ENCODE data around the gene TECTA. TPM values are rescaled to one million over a fixed set of nuclear protein-coding genes. Genes with fewer than 3 reads are reported as not detected.

Gene TECTA
- total RNA-seq, 4 donors from 2014 or later: 1.3 to 6.4 (median 3.3) TPM

DNA sequence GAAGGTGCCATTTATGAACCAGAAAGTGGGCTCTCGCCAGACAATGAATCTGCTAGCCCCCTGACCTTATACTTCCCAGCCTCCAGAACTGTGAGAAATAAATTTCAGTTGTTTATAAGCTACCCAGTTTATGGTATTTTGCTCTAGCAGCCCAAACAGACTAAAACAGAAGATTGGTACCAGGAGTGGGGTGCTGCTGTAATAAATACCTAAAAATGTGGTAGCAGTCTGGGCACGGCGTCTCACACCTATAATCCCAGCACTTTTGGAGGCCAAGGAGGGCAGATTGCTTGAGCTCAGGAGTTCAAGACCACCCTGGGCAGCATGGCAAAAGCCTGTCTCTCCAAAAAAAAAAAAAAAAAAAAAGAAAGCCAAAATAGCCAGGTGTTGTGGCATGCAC lies 21.3 kb downstream of the TECTA start:
- H3K36me3 ChIP-seq: no peaks in the 10 kb centered on the region
- no peaks in the 10 kb centered on the region for H3K9me3 ChIP-seq
- 94 to 100% methylated on average over 3 of the region's 3 CpGs for WGBS, 2 donors
- H3K4me3 ChIP-seq (replicated peaks in 1 of 3): no peak overlapping the region
- TF ChIP-seq, protein P1, sequence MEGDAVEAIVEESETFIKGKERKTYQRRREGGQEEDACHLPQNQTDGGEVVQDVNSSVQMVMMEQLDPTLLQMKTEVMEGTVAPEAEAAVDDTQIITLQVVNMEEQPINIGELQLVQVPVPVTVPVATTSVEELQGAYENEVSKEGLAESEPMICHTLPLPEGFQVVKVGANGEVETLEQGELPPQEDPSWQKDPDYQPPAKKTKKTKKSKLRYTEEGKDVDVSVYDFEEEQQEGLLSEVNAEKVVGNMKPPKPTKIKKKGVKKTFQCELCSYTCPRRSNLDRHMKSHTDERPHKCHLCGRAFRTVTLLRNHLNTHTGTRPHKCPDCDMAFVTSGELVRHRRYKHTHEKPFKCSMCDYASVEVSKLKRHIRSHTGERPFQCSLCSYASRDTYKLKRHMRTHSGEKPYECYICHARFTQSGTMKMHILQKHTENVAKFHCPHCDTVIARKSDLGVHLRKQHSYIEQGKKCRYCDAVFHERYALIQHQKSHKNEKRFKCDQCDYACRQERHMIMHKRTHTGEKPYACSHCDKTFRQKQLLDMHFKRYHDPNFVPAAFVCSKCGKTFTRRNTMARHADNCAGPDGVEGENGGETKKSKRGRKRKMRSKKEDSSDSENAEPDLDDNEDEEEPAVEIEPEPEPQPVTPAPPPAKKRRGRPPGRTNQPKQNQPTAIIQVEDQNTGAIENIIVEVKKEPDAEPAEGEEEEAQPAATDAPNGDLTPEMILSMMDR (IDR thresholded peaks at IDR 0.05): no peak
- no peak for TF ChIP-seq POLR2A (IDR thresholded peaks at IDR 0.05)
- H3K27ac ChIP-seq: no peak overlapping the region
- intact Hi-C loops (cut with DNase I): no loop called here
- H3K27me3 ChIP-seq: no peaks in the 10 kb centered on the region
- no peaks in the 10 kb centered on the region for H3K4me1 ChIP-seq
- no peak for DNase-seq

DNA sequence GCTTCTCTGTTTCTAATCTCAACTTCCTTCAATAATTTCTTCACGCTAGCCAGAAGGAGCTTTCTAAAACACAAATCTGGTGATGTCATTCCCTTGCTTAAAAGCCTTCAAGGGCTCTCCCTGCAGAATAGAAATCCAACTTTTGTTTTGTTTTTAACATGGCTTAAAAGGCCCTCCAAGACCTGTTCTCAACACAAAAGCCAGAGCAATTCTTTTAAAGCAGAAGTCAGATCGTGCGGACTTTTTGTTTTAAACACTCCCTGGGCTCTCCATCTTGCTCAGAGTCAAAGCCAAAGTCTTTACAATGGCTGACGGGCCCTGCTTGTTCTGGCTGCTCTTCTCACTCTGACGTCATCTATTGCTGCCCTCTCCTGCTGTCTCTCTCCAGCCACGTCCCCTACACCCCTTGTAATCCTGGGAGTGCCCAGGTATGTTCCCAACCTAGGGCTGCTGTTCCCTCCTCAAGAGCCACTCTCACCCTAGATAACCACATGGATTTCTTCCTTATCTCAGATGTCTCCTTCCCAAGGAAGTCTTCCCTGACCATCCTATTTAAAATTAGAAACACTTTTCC lies 22.5 kb downstream of the TECTA start:
- Histone ChIP-seq H3K4me1 (no peaks in the 10 kb centered on the region), H3K9me3 (no peaks in the 10 kb centered on the region), H3K27ac (no peak overlapping the region), H3K27me3 (no peaks in the 10 kb centered on the region), H3K36me3 (no peaks in the 10 kb centered on the region), H3K4me3 (replicated peaks in 1 of 3) (no peak overlapping the region)
- TF ChIP-seq, protein P1 (IDR thresholded peaks at IDR 0.05): no peak
- no peak for TF ChIP-seq POLR2A (IDR thresholded peaks at IDR 0.05)
- peak; percentile 21 to 33 for DNase-seq
- intact Hi-C loops (cut with DNase I): no loop called here
- WGBS, 2 donors: 17 to 21% methylated on average over 6 of the region's 6 CpGs

DNA sequence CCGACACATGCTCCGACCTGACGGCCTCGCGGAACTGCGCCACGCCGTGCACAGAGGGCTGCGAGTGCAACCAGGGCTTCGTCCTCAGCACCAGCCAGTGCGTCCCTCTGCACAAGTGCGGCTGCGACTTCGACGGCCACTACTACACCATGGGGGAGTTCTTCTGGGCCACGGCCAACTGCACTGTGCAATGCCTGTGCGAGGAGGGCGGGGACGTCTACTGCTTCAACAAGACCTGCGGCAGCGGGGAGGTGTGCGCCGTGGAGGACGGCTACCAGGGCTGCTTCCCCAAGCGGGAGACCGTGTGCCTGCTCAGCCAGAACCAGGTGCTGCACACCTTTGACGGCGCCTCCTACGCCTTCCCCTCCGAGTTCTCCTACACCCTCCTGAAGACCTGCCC lies 26.8 kb downstream of the TECTA start:
- H3K36me3 ChIP-seq: no peaks in the 10 kb centered on the region
- H3K27ac ChIP-seq: no peak overlapping the region
- no peaks in the 10 kb centered on the region for H3K9me3 ChIP-seq
- no peaks in the 10 kb centered on the region for H3K27me3 ChIP-seq
- TF ChIP-seq POLR2A (IDR thresholded peaks at IDR 0.05): no peak
- TF ChIP-seq, protein P1 (IDR thresholded peaks at IDR 0.05): no peak
- no peak overlapping the region for H3K4me3 ChIP-seq (replicated peaks in 1 of 3)
- DNase-seq: no peak
- WGBS, 2 donors: 96 to 97% methylated on average over 16 to 30 of the region's 30 CpGs
- no peaks in the 10 kb centered on the region for H3K4me1 ChIP-seq
- intact Hi-C loops (cut with DNase I): no loop called here

DNA sequence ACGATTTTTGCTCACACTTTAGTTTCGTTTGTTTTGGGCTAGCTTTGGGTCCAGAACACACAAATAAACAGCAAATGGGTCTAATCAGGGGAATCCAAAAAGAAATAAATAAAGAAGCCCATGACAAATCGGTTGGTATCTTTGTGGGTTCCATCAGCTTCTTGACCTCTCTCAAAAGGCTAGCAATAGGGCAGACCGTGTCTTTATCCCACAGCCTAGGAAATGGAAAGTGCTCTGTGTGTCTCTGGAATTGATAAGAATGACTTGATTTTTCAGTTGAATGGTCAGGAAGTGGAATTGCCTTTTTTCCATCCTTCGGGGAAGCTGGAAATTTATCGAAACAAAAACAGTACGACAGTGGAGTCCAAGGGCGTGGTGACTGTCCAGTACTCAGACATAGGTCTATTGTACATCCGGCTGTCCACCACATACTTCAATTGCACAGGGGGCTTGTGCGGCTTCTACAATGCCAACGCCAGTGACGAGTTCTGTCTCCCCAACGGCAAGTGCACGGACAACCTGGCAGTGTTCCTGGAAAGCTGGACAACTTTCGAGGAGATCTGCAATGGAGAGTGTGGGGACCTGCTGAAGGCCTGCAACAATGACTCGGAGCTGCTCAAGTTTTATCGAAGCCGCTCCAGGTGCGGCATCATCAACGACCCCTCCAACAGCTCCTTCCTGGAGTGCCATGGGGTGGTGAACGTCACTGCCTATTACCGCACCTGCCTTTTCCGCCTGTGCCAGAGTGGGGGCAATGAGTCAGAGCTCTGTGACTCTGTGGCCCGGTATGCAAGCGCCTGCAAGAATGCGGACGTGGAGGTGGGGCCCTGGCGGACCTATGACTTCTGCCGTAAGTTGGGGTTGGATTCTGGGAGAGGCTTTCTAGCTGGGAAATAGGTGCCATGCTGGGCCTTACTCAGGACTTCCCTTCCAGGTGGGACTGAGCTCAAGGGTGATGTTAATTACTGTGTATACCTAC lies 28.6 kb downstream of the TECTA start:
- Histone ChIP-seq H3K27ac (no peak overlapping the region), H3K4me1 (no peaks in the 10 kb centered on the region), H3K36me3 (no peaks in the 10 kb centered on the region), H3K9me3 (no peaks in the 10 kb centered on the region), H3K27me3 (no peaks in the 10 kb centered on the region), H3K4me3 (replicated peaks in 1 of 3) (no peak overlapping the region)
- no peak for DNase-seq
- intact Hi-C loops (cut with DNase I): no loop called here
- 93 to 97% methylated on average over 27 to 28 of the region's 29 CpGs for WGBS, 2 donors
- no peak for TF ChIP-seq POLR2A (IDR thresholded peaks at IDR 0.05)
- TF ChIP-seq, protein P1 (IDR thresholded peaks at IDR 0.05): no peak

DNA sequence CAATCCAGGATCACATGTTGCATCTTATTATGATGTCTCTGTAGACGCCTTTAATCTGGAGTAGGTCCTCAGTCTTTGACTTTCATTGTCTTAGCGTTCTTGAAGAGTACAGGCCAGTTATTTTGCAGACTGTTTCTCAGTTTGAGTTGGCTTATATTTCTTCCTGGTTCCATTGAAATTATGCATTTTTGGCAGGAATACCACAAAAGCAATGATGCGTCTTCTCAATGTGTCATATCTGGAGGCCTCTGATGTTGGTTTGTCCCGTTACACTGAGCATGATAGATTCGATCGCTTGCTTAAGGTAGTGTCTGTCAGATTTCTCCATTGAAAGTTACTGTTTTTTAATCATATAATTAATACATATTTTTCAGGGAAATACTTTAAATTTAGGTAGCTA lies 30.6 kb downstream of the TECTA start:
- Histone ChIP-seq H3K4me3 (replicated peaks in 1 of 3) (no peak overlapping the region), H3K36me3 (no peaks in the 10 kb centered on the region), H3K27me3 (no peaks in the 10 kb centered on the region), H3K27ac (no peak overlapping the region), H3K4me1 (no peaks in the 10 kb centered on the region), H3K9me3 (no peaks in the 10 kb centered on the region)
- WGBS, 2 donors: 89 to 94% methylated on average over 6 of the region's 6 CpGs
- DNase-seq: no peak
- intact Hi-C loops (cut with DNase I): no loop called here
- TF ChIP-seq, protein P1 (IDR thresholded peaks at IDR 0.05): no peak
- TF ChIP-seq POLR2A (IDR thresholded peaks at IDR 0.05): no peak
